Sciatic nerve (tissue), 2 donors: ENCODE data around the gene LSM12. TPM values are rescaled to one million over a fixed set of nuclear protein-coding genes. Genes with fewer than 3 reads are reported as not detected.
"Not testable (repeated sequence)": the region's sequence is repeated elsewhere in the genome, so short reads cannot be mapped to it uniquely, and the experiment has no call there.

ENCODE experiments used
- ATAC-seq: fragments of 200-7000 bp; cut with Tn5 transposase; one replicate; pipeline ENCODE4 v1.9.1; 2020; ENCODE audit warnings: mild to moderate bottlenecking, moderate library complexity
- DNase-seq: peaks from one replicate; pipeline ENCODE4 v3.0.0-alpha.2; 2020; ENCODE audit warnings: low spot score
- intact Hi-C: fragments of 100-400 bp; cut with DNase I; formaldehyde crosslinking; loops from one replicate; pipeline ENCODE4 v1.14.2; 2022
- total RNA-seq: library from RNA; stranded (reverse); fragmentation: NEBNext Ultra II Directional; extraction: Animal tissue kit (Norgen Biotek cat#: 25700); gene quantifications from one replicate; pipeline ENCODE4 v1.2.1, GENCODE V29; 2021
- donor health status: DM: no; HTN: no; CAD: no.
- donor health status: DM: no; HTN: no; CAD: no.

Gene LSM12
- total RNA-seq = 32.5 TPM

DNA sequence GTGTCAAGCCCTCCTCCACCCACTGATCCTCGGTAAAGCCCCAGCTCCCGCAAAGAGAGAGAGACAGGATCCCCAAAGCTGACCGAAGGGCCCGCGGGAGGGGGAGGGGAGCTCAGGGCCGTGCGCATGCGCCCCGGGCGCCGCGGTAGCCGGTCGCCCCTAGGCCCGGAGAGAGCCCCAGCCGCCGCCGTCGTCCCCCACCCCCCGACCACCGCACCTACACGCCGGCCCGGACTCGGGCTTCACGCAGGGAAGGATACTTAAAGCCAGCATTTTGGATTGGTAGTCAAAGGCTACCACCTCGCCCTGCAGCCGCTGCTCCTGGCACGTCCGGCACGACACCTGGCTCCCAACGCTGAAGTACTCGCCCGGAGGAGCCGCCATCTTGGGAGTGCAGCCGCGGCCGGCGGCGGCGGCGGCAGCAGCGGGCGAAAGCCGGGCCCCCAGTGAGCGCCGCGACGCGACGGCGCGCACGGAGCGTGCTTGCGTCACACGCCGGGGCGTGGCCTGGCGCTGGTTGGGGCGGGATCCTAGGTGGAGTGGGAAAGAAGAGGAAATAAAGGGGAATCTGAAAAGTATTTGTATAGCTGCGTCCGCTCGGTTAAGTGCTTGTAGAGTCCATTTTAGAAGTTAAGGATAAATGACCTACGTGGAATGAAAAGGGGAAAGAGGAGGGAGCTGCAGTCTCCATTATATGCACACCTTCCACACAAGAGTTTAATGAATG is at the start of gene LSM12:
Gene LSM12 (minus strand): TSS at position 468 of the 727 bp plus-strand sequence. CDS start 84 bp downstream, at position 384.
- intact Hi-C loops = no loop called here
- ATAC-seq = peak; percentile 78
- DNase-seq = peak; percentile 93

DNA sequence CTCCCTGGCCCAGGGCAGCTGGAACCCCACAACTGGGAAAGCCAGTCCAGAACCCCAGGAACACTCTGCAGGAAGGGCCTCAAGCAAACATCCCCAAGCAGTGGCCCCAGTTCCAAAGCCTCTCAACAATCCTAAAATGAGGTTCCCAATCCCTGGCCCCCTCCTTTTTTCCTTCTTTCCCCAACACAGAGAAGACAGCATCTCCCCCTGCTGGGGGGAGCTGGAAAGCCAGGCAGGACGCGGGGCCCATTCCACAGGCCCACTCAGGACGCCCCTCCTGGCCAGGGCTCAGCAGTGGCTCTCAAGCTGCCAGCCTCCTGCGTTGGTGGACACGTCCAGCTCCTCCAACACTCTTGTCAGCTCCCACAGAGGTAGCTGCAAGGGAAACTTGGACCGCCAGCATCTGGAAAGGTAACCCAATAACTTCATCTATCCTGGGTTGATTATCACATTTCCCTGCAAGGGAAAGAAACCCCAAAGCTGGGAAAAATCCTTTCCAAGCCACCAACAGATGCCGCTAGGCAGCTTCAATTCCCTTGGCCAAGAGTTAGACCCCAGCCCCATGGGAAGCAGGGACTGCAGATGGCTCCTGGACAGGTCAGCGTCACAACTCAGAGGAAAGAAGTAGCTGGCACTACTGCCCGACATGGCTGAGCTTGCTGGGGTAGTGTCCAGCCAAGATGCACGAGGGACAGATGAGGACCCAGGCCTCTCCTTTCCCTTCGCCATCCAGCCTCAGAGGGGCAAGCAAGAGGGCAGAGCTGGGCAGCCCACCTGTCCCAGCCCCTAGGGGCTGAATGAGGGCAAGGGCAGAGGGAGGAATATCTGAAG is 49.3 kb upstream of the LSM12 start:
- DNase-seq = no peak
- intact Hi-C loops = no loop called here
- no peak for ATAC-seq

DNA sequence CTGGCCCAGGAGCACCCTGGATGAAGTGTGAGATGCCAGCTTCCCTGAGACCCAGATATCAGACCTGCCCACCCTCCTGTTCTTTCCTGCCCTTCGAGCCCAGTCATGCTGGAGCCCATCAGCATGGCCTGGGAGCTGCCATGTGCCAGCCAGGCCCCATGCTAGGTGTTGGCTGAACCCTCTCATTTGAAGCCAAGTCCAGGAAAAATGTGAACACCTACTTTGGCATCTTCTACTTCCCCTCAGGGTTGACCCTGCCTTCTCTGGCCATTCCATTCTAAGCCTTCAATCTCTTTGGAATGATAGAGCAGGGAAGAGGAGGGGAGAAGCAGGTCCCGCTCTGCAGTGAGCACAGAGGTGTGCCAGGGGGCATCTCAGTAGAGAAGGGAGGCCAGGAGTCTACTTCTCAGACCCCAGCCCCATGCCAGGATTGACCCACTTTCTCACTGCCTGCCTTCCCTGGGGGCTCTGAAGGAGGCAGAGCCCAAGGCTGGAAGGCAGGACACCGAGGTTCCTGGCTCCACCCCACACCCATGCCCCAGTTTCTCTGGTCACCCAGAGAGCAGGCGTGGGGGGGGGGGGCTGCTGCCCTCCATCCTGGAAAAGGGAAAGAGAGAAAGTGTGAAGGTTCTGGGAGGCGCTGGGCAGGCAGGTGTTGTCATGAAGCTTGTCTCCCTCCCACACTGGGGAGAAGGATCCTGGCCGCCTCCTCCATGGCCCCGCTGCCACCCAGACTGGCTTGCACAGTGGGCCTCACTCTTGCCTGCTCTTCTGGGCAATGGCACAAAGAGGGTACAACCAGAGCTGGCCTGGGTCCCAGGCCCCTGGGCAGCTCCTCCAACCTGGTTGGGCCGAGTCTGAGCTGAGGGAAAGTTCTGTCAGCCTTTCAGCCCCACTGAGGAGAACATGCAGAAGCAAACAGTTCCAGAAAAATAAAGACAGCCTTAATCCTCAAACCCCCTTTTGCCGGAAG is 47.7 kb upstream of the LSM12 start:
- no peak for DNase-seq
- intact Hi-C loops = no loop called here
- ATAC-seq = no peak

DNA sequence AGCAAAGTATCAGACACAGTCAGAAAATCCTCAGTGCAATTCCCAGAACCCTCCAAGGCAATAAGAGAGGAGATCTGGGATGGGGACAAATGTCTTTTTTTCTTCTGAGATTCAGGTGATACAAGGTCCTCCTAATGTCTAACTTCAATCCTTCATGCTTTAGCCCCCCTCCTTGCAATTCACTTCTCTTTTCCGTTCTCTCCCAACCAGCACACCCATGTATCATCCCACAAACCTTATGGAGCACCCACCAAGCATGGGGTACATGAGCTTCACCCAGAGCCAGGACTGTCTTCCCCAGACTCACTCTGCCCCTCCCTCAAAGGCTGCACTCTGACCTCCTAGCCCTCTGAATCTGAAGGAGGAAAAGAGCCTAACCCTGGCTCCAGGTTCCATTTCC is 46.9 kb upstream of the LSM12 start:
- DNase-seq = no peak
- no peak for ATAC-seq
- intact Hi-C loops = no loop called here

DNA sequence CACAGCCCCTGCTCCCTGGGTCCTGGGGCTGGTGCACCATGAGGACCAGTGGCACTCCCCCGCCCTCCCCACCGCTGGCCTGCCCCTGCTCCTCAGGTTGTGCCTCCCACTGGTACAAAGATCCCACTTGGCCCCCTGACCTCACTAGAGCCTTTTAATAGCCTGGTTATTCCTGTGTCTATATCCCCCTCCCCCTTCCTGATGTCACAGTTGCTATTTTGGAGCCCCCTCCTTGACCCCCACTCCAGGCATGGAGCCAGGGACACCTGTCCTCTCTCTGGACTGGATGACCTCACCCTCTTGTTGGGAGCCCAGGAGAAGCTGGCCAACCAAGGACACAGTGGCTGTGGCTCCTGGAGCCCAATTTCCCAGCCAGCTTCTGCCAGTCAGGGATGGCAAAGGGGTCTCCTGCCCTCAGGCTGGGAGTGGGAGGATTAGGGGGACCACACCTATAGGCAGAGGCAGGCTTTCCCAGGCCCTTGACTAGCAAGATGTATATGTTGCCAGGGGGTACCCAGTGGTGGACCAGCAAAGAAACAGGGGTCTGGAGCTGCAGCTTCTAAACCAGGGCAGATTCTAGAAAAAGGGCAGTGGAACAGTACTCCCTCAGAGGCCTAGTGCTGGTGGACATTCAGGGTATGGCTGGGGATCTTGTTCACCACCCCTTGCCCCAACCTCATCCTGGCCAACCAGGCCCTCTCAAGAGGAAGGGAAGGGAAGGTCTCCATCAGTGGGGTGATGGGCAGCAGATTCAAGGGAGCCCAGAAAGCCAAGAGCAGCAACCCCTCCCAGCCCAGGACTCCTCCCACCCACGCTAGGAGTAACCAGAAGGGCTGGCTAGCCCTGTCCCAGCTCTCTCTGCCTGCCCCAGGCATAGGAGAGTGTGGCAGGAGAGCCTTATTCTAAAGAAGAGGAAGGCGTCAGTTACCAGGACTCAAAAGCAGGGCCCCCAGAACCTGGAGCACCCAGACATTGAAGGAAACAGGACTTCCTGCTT is 46.1 kb upstream of the LSM12 start:
- DNase-seq (no peak), ATAC-seq (no peak)
- intact Hi-C loops = no loop called here

DNA sequence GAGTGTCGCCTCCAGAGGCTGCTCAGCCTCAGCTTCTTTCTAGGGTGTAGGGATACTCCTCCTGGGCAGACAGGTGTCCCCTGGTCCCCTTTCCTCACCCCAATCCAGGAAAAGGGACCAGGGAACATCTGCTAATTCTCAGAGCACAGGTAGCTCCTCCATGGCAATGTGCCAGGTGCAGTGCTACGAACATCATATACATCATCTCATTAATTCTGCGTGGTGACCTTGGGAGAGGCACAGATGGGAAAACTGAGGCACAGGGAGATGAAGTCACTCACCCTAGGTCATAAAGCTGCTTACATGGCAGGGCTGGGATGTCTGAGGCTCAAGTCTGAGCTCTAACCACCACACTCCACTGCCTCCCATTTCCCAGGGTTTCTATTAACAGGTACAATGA is 45.3 kb upstream of the LSM12 start:
- intact Hi-C loops = no loop called here
- DNase-seq = no peak
- ATAC-seq = no peak

DNA sequence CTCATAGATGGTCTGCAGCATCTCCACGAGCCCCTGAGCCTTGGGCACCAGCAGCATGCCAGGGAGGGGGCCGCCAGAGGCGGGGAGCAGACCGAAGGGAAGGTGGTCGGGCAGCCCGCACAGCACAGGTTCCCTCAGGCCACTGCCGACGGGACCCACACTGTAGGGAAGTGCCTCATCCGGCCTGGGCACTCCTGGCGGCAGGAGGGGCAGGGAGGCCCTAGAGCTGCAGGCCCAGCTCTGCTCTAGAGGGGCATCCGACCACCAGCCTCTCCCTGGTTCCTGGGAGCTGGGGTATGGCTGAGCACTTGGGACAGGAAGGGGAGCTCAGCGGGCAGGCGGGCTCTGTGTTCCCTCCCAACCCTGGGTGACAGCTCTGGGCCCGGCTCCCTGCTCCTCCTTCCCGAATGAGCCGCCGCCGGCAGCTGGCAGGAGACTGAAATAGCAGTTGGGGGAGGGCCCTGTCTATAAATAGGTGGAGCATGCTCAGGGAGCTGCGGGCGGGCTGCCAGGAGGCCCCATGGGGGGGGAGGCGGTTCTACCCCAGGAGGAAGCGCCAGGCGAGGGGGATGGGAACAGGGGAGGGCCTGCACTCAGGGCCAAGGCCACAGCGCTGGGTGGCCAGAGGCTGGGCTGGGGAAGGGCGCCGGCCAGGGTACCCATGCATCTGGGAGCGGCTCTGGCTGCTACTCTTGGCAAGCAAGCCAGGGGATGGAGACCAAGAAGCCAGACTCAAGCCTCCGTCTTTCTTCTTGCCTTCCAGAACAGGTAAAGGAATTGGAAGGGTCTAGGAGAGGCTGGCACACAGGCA is 44.6 kb upstream of the LSM12 start:
- ATAC-seq (peak; percentile 91), DNase-seq (peak; percentile 99)
- intact Hi-C loops = no loop called here

DNA sequence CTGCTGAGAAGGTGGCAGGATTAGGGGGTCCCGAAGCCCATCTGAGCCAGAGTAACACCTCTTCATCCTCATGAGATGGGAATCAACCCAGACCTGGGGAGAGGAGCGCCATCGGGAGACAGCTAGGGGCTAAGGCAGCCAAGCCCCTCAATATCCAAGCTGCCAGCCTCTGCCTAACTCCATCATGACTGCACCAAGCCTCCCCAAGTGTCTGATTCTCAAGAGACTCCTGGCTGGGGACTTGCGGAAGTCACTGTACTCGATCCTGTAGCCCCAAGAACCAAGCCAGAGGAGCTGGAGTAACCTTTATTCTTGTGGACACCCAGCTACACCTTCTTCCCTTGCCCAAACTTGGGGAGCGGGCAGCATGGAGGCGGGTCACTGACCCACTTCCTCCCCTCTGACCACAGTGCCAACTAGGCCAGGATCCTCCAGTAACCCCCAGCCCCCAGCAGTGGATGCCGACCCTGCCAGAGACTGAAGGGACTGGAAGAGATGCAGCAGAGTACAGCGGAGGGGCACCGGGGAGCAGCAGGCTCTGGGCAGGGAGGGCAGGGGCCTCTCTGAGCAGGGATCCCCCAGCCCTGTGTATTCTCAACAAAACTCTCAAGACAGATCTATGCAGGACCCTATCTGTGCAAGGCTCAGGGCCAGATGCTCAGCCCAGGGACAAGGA is 43.7 kb upstream of the LSM12 start:
- intact Hi-C loops = no loop called here
- ATAC-seq (no peak), DNase-seq (no peak)

DNA sequence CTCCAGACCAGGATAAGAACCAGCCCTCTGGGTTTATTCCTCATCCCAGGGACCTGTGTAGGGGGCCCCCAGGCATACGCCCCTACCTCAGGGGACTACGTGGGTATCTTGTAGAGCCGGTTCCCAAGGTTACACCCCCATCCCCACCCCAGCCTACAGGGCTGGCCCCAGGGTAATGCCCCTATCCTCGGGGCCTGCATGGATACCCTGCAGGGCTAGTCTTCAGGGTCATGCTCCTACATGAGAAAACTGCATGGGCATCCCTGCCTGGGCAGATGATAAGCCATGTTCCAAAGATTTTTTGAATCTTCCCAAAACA is 42.8 kb upstream of the LSM12 start:
- ATAC-seq = no peak
- intact Hi-C loops = no loop called here
- DNase-seq = no peak

DNA sequence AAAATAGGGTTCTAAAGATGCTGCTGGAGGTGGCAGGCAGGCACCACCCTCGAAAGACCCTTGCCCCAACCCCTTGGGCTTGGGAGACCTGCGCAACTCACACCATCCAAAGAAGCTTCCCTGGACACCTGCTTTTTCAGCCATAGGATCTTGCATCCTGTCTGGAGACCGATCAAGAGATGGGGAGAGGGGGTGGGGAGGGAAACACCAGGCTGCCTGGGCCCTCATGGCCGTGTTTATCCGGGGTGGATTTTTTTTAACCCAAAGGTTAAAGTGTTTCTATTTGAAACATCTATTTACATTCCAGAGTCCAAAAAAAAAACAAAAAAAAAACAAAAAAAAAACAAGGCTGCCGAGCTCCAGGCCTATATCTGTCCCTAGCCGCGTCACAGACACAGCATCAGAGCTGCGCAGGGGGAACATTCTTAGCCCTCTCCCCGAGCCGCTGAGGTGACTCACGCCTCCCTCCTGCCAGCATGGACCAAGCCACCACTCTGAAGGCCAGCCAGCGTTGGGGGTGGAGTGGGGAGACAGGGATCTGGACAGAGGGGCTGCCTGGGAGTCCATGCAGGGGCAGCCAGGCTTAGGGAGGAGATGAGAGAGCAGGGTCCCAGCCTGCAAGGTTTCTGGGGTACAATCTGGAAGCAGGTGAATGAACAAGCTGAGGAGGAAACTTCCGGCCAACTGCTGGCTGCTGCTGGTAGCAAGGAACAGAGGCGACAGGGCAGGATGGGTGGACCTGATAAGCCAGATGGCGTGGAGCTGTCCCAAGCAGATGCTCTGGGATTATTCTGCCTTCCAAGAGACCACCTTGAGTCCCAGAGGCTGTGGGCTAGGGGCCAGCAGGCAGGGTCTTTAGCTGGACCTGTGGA is 42.2 kb upstream of the LSM12 start:
- peak; percentile 79 for DNase-seq
- peak; percentile 68 for ATAC-seq
- intact Hi-C loops = no loop called here

DNA sequence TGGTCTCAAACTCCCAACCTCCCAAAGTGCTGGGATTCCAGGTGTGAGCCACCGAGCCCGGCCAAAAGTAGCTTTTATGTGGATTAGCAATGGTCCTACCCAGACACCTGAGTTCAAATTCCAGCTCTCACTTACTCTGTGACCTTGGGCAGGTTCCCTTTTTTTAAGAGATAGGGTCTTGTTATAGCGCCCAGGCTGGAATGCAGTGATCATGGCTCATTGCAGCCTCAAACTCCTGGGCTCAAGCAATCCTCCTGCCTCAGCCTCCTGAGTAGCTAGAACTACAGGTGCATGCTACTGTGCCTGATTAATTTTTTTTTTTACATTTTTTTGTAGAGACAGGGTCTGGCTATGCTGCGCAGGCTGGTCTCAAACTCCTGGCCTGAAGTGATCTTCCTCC is 40.3 kb upstream of the LSM12 start:
- no peak for DNase-seq
- intact Hi-C loops = no loop called here
- ATAC-seq = no peak

DNA sequence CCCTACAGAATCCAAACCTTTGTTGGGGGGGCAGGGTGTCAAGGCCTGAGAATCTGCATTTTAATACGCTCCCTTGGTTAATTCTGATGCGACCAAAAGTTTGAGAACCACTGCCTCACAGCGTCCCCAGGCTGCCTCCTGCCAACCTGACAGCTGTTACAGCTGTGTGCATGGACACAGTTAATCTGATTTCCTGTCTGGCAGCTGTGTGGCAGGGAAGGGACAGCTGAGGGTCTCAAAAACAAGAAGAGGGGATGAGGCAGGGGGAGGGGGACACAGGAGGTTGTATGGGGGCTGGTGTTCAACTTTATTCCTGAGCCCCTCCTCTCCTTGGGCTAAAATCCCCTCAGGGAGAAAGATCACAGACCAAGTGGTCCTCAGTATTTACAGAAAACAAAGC is 39.5 kb upstream of the LSM12 start:
- DNase-seq = no peak
- intact Hi-C loops = no loop called here
- ATAC-seq = no peak

DNA sequence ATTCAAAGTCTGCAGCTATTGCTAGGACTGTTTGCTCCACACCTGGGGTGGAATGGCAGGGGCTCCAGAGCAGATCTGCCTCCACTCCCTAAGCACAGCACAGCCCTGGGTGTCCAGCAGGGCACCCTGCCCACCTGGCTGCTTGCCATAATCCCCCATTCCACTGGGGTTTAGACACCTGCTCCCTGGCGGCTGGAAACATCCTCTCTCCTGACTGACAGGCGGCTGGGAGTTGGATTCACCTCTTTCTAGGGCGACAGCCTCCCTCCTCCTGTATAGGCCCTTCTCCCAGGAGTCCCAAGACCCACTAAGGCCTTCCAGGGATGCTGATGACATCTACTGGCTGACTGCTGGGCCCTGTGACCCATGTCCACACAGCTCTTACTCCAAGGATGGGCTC is 39.0 kb upstream of the LSM12 start:
- DNase-seq (no peak), ATAC-seq (no peak)
- intact Hi-C loops = no loop called here

DNA sequence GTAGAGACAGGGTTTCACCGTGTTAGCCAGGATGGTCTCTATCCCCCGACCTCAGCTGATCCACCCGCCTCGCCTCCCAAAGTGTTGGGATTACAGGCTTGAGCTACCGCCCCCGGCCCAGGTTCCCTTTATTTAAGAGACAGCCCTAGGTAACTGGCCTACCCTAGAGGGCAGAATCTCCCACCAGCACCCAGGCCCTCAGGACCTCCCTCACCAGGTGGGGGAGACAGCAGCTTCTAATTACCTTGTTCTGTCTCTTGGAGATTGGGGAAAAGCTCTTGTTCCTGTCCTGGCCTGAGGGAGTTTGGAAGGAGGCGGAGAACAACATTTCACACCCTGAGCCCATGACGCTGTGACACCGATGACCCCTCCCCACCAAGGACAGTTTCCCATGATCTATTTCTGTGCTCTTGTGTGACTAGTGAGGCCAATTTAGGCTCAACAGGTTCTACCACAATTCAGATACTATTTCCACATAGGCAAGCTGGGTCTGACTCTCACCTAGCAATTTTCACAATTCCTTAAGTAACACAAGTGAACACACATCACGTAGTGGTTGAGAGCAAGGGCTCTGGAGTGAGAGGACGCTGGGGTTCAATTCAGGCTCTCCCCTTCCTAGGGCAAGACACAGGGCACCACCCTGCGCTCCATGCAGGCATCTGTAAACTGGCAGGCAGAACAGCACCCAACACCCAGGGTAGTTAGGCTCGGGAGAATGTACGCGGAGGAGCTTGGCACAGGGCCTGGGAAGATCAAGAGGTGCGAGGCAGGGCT is 36.6 kb upstream of the LSM12 start:
- DNase-seq = no peak
- peak; percentile 46 for ATAC-seq
- intact Hi-C loops = no loop called here

DNA sequence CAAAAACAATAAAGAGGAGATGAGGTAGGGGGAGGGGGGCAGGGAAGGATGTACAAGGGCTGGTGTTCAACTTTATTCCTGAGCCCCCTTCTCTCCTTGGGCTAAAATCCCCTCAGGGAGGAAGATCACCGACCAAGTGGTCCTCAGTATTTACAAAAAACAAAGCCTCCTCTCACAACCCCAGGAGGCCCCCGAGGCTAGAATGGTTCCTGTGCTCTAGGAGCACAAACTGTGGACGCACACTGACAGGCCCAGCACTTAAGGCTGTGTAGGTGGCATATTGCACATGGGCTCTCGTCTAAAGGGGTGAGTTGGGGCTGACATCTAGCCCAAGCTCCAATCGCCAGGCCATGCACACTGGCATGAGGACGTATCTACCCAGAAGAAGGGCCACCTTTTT is 35.4 kb upstream of the LSM12 start:
- ATAC-seq, DNase-seq, intact Hi-C loops: not testable (repeated sequence)
